22Rv1 (cell line): Measurements from ENCODE around the gene STK16.

Experiments
- H3K27ac ChIP-seq: fragments of 450-650 bp; 2 replicates; pipeline ENCODE4 v1.5.1; 2017
- ZFX ChIP-seq: fragments of 450-650 bp; IDR thresholded peaks from 2 replicates; pipeline ENCODE4 v1.6.1; 2017; ENCODE audit warnings: antibody characterized with exemption, borderline replicate concordance
- TF ChIP-seq, protein P1 (sequence below): fragments of 450-650 bp; IDR thresholded peaks from 2 replicates; pipeline ENCODE4 v1.5.1; 2017; ENCODE audit warnings: mild to moderate bottlenecking

STK16 gene

DNA sequence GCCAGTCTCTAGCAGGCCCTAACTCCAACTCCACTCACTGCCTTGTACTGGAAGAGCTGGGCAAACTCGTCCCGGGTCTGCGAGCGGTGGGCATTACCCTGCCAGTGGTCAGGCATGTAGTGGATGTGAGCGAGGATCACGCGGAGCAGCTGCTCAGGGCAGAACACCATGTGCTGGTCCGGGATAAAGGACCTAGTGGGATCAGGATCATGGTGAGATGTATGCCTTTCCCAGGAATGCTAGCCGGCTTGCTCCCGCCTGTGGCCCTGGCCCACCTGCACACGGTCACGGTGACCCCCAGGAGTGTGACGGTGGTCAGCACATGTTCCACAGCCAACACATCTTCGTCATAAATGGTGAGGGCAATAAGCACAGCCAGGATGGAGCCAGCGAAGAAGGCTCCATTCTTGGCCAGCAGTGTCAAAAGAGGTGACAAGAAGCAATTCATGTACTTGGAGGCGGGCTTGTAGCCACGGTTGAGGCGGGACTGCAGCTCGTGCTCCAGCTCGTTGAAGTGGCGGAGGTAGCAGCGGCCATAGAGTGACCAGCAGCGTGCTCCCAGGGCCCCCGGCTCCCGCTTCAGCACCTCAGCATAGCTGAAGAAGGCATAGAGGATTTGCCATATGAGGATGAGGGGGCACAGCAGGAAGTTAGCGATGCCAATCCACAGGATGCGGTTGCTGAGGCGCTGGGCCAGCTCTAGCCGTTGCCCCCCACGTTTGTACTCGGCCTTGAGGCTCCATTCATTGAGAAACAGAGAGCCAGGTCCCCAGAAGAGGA, 21.3 kb upstream of the STK16 start:
- H3K27ac ChIP-seq = no peak overlapping the region
- TF ChIP-seq ZFX = no peak
- TF ChIP-seq, protein P1, sequence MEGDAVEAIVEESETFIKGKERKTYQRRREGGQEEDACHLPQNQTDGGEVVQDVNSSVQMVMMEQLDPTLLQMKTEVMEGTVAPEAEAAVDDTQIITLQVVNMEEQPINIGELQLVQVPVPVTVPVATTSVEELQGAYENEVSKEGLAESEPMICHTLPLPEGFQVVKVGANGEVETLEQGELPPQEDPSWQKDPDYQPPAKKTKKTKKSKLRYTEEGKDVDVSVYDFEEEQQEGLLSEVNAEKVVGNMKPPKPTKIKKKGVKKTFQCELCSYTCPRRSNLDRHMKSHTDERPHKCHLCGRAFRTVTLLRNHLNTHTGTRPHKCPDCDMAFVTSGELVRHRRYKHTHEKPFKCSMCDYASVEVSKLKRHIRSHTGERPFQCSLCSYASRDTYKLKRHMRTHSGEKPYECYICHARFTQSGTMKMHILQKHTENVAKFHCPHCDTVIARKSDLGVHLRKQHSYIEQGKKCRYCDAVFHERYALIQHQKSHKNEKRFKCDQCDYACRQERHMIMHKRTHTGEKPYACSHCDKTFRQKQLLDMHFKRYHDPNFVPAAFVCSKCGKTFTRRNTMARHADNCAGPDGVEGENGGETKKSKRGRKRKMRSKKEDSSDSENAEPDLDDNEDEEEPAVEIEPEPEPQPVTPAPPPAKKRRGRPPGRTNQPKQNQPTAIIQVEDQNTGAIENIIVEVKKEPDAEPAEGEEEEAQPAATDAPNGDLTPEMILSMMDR = no peak

DNA sequence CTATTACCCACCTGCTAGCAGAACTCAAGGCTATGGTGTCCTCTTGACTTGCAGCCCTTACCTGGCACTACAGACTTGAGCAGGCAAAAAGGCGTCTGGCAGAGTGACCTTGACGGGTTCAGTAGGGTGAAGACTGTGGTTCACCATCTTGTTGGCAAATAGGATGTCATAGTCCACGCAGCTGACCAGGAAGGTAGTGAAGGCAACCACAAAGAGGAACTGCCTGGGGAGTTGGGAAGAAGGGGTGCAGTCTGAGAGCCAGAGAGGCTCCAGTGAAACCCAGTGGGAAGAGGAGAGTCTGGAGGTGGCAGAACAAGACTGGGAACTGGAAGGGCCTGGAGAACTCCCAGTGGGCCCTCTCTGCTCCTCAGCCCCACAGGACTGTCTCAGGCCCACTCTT, 19.9 kb upstream of the STK16 start:
- no peak overlapping the region for H3K27ac ChIP-seq
- TF ChIP-seq ZFX = no peak
- TF ChIP-seq, protein P1 = no peak

DNA sequence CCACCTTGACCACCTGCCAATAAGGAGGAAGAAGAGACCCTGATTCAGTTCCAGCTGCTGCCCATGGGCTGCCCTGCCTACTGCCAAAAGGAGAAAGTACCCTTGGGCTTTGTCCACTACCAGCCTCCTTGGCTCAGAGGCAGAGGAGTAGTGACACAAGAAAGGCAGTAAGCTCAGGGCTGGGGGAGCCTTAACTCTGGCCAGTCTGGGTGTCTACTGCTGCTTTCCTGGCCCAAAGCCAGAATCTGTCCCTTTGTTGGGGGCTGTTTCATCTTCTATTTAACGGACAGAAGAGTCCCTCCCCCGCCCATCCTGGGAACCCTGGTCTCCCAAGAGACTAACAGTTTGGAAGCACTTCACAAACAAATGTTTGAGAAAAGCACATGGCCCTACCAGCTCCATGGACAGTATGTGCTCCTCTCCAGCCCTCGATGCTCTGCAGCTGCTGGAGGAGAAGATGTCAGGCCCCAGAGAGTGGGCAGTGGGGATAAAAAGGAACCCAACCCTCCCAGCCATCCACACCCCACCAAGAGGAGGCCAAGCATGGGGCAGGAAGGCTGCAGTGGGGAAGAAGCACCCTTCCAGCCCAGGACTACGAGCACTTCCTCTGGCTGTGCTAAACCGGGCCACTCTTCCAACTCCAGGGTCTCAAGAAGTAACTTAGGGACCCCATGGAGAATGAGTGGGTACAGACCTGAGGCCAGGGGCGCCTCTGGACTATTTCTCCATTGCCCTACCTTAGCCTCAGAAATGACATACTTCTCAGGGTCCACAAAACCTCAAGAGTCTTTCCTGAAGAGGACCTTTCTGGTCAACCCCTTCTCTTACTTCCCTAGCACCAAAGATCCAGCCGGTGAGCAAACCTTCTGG, 17.0 kb upstream of the STK16 start:
- TF ChIP-seq, protein P1 = no peak
- TF ChIP-seq ZFX = no peak
- peak overlapping the region; percentile 95 for H3K27ac ChIP-seq

DNA sequence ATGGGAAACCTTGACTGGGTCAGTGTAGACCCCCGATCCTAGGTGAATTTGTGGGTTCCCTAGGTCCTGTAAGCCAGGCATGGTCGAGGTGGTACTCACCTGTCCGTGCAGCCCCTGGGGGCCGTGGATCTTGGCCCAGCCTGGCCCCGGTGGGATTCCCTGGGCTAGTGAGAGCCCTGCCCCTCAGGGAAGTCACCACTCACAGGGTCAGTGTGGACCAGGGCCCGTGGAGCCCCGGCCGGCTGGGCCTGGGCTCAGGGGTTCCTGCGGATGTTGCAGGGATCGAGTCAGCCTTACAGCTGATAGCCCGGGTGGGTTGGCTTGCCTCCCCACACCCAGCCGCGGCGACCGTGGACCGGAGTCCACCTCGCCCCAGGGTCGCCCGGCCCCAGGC, 16.4 kb upstream of the STK16 start:
- no peak for TF ChIP-seq ZFX
- TF ChIP-seq, protein P1 = no peak
- peak overlapping the region; percentile 95 for H3K27ac ChIP-seq

DNA sequence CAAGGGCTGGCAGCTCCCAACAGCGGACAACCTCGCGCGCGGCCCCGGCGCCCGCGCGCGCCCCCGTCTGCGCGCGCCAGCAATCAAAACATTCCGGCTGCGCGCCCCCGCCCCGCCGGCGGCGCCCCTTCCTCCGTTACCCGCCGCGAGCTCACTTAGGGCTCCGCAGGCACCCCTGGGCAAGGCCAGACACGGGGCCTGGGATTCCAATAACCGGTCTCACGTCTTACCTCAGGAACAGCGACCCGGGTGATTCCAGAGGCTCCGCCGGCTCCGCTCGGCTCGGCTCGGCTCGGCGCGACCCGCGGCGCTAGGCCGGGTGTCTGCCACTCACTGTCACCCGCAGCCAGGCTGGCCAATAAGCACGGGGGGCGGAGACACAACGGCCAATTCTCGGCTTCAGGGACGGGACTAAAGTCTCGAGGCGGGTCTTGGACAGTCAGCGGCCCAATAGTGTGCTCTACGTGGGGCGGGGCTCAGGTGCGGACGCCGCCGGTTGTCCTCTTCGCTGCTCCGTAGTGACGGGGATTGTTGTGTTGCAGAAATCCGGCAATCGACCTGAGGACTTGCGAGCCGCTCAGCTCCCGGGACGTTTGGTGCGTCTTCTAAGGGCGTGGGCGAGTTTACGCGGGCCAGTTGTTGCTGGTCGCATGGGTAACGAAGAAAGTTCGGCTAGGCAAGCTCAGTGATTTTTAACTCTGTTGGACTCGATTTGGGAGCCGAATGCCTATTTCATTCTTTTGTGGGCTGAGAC, 15.8 kb upstream of the STK16 start, which contains the start of the genes ANKZF1 and ATG9A:
ANKZF1 (plus strand) TSS at position 502 of the 754 bp plus-strand sequence. CDS start 452 bp downstream, outside the sequence.
ATG9A (minus strand) TSS at position 332 of the 754 bp plus-strand sequence. CDS start 1,612 bp downstream, outside the sequence.
- peak within 1 kb of the TSS; percentile 95 for H3K27ac ChIP-seq
- no peak for TF ChIP-seq ZFX
- TF ChIP-seq, protein P1 = no peak

DNA sequence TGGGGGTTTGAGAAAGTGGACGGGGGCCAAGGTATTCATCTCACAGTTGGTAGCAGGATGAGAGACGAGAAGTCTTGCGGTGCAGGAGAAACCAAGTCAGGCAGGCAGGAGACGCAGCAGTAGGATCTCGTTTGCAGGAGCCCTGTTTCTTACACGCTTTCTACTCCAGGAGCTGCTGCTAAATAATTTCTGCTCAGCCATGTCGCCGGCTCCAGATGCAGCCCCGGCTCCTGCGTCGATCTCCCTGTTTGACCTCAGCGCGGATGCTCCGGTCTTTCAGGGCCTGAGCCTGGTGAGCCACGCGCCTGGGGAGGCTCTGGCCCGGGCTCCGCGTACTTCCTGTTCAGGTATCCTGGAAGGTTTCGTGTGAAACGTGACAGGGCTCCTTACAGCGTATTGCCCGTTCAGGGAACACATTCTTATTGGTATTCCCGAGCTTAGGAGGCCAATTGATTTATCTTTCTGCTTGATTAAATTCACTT, 15.2 kb upstream of the STK16 start:
- TF ChIP-seq, protein P1 = no peak
- TF ChIP-seq ZFX = no peak
- H3K27ac ChIP-seq = peak overlapping the region; percentile 95
